DMS 273 (cell line): ENCODE results near the gene SLC44A3.
A peak's percentile ranks its signal among the peaks of the same experiment; 100 is the strongest.

Experiments
- DNase-seq: peaks from one replicate; lab custom pipeline; 2025; ENCODE audit not compliant: unreplicated experiment; lab: John Stamatoyannopoulos, UW

Gene SLC44A3

DNA sequence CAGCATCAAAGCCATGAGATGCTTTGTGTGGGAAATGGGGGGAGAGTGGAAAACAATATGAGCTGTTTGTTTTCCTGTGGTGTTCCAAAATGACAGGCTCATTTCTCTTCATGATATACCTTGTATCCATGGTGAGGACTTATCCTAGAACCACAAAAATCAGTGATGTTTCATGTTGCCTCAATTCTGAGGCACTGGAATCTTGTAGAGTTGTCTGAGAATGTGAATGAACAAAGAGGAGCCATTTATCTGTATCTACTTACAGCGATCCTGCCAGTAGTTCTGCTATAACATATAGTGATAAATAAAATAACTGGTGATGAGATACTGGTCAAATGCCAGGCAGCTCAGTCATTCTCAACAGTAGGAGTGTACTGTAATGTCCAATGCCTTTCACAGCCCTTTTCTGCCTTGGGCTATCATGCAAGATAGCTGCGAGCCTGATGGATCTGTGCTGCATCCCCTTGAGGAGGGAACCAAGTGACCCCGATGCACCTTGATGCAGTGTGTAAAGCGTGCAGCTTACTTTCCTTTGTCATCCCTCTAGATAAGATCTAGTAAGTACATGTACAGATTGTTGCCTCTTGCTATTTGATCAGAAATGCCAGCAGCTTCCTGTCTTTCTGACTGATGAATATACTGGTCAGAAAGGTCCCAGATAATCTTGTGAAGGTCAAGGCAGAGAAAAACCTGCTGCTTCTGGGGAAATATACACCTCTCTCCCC, 52.8 kb downstream of the SLC44A3 start:
- DNase-seq = no peak

DNA sequence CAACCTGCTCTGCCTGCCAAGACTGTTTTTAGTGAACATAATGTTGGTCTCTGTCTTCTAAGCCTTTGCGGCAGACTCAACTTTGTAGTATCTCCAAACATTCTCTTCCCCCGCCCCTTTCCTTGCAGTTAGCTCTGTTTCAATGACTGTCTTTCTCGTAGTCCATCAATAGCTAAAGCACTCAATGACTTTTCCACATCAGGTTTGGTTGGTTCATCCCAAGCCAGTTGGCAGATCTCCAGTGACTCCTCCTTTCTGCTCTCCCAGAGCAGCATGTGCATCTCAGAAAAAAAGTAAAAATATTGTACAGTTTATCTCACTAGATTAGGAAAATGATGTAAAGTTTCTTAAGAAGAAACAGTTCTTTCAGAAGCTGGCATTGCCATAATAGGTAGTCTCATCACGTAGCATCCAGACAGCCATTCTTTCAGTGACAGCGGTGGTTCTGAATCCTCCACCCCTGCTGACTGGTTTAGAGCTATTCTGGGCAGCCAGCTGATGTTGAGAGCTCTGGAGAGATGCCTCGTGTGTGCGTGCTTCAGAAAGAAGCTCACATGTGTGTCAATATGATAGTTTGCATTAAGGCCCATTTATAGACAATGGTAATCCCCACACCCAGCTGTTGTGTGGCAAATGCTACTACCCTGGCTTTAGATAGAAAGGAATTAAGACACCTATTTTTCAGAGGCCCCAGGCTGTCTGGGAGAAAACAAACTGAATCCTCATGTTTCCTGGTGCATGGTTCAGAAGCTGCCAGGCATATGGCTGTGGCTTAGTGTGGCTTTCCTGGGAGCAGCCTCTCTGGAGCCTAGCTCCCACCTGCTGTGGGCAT, 53.6 kb downstream of the SLC44A3 start:
- peak; percentile 8 for DNase-seq

DNA sequence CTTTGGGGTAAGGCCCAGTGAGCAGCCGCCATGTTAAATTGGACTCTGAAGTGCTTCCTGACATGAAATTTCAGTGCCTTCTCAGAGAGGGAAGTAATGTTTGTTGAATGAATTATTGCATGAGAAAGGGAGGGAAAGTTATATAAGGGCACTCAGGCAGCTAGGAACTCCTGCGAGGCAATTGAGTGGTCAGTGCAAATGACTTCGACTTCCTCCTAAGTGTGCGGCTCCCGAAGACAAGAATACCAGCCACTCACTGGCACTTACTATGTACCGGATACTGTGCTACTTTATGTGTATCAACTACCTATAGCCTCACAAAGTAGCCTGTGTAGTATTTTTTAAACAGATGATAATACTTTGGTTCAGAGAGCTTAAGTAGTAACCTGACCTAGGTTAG, 54.3 kb downstream of the SLC44A3 start:
- no peak for DNase-seq

DNA sequence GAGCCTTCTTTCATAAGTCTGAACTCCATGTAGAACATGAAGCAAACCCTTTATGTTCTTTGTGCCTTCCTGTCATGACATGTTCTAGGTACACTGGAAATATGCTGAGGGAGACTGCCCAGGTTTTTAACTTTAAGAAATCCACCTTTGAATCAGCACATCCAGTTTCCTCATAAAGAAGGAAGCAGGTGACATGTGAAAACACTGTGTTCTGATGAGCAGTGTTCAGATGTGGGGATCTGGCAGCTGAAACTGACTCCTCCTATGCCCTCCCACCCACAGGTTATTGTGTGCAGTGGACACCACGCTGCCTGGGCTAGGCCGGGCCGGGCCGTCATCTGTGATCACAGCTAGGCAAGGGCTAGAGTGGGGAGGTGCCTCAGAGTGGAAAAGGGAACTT, 55.6 kb downstream of the SLC44A3 start:
- no peak for DNase-seq

DNA sequence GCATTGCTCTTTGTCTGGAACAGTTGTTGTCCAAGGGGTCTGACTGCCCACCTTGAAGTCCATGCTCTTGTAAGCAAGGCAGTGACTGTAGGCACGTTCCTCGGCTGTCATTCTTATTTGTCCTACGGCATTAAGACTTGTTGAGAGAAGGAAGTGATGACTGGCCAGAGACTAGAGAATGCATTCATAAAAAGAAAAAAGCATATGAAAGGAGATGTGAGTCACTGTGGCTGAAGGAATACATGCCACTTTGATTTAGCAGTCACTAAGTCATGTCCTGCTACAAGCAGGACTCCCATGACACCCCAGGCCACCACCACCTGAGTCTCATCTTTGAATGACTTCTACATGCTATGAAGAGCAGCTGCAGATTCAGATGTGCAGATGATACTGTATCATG, 56.2 kb downstream of the SLC44A3 start:
- no peak for DNase-seq

DNA sequence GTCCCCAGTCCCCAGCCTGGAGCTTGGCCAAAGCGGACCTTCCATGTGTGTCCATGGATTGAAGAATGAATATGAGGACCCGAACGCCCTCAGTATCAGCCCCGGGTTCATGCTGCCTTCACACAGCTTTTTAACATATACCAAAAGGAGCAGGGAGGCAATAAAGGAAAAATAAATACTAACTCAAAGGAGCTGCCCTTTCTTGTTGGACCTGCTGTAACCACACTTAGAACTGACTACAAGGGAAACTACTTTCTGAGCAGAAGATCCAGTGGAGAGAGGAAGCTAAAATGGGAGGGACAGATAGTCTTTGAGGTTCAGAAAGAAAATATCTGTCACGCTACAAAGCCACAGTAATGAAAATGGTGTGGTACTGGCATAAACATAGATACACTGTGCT, 58.2 kb downstream of the SLC44A3 start:
- no peak for DNase-seq

DNA sequence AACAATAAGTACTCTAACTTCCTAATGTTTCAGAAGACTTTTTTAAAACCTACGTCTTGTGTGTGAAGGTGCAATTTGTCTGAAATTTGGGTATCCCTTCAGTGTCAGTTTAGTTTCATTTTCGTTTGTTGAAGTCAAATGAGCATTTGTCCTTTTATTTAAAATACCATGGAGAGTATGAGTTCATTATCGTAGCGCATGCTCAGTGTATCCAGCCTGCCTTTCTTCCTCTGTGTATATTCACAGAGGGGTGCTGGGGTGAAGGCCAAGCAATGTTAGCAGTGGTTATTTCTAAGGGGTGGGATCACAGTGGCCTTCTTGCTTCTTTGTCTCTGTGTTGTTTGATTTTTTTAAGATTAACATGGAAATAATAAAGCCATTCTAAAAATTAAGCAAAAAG, 63.5 kb downstream of the SLC44A3 start:
- DNase-seq = no peak

DNA sequence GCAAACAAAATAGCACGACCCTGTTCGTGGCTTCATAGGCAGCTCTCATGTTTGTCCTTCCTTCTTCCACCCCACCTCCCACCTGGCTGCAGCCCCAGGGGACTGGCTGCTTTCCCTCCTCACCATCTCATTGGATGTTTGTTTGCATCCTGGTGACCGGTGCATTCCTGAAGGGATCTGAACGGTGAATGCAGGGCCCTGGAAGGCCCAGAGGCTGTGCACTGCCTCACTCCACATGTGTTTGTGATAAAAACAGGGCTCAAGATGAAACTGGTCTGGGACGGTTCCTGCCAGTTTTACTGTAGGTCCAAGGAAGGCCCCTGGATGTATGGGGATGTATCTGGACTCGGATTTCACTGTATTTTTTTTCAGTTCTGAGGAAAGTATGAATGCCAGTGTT, 63.9 kb downstream of the SLC44A3 start:
- no peak for DNase-seq

DNA sequence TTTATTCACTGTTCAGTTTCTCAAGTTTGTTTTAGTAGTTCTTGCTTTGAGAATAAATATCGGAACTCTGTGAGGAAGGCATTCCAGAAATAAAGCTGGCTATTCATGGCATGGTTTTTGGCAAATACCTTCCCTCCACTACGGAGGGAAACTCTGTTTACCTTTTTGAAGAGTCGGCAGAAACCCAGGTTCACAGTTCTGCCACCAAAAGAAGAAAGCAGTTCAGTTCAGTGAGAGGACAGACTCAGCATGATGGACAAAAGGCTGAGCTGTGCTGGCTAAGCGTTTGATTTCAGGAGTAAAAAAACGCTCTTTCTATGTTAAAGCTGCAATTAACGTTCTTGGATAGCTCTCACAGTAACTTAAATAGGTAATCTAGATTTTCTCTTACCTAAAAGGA, 64.3 kb downstream of the SLC44A3 start:
- DNase-seq = no peak

DNA sequence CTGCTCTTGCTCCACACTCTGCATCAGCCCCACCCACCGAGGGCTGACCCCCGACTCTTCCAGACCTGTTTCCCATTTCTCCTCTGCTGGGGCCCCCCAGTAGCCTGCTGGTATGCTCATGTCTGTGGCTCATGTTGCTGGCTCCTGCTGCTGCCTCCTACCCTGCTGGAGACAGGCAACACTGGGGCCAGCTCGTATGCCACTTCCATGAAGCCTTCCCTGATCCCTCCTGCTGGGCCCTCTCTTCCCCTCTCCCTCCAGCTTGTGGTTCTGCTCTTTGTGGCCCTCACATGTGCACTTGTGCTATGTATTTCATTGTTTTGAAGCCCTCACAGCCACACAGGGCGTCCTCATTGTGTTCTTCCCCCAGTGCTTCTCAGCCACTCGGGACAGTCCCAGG, 66.2 kb downstream of the SLC44A3 start:
- no peak for DNase-seq

DNA sequence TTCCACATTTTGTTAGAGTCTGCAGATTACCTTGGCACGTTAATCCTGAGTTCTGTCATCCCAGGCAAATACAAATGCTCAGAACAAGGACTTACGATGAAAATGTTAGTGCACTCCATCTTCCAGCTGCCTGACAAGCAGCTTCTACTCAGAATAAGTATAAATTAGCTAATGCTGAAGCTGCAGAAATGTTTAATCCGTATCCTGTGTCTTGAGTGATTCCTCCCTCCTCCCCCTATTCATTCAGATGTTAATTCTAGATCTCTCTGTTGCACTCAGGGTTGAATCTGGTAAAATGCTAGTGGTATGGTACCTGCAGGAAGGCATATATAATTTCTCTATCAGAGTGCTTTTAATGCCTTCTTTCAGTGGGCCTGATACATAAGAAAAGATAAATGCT, 66.9 kb downstream of the SLC44A3 start:
- no peak for DNase-seq

DNA sequence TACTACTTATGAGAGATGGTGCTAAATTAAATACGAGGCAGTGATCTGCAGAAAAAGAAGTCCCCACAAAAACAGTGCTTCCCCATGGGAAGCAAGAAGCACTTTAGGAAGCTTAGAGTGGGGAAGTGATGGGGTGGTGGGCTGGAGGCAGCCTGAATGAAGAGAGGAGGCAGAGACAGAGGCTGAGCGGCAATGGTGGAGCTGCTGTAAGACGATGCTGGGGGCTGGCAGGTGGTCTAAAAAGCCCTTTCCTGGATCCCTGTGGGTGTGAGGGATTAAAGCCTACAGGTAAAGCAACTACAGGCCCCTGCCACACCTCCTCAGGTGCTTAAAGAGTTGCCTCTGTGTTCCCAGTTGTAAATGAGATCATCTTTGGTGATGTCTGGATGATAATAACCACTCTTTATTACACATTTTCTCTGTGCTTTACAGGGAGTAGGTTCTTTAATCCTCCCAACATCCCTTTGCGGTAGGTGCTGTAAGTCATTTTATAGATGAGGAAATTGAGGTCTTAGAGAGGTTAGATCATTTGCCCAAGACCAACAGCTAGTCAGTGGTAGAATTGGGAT, 67.5 kb downstream of the SLC44A3 start:
- DNase-seq = no peak

DNA sequence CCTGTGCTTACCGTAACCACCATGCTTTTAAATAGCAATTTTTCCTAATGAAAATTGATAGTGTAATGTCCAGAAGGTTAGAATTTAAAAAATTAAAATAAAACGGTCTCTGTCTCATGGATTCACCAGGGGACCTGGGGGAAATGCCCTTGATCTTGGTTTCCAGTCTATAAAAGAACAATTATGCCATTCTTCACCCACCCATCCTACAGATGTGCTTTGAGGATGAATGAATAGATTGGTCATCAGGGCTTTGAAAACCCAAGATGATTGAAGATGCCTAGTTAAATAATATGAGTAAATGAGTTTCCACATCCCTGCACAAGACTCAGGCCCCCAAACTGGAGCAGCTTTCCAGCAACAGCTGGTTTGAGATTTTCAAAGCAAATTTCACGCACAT, 68.0 kb downstream of the SLC44A3 start:
- no peak for DNase-seq

DNA sequence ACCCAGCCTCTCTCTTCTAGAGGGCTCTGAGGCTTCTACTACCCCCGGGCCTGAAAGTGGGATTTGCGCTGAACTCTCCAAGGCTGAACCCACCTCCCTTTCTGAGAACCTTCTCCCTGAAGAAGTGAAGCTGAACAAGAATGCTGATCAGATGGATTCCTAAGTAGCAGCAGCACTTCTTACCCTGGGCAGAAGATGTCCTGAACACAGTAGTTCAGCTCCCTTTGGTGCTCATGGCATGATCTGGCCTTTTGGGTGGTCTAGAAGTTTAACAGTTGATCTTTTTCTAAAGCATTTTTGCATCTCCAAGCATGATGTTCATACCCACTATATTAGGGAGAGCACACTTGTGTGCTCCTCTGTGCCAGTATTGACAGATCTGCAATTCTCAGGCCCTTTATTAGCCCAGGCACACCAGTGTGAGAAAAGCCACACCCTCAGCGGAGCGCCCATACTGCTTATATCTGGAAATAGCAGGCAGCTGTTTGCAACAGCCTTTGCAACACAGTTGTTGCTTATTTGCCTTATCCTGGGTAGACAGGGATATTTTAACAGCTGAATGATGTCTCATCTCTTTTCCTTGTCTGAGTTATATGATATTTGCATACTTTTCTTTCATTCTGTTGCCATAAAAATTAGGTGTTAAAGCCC, 72.6 kb downstream of the SLC44A3 start:
- DNase-seq = no peak

DNA sequence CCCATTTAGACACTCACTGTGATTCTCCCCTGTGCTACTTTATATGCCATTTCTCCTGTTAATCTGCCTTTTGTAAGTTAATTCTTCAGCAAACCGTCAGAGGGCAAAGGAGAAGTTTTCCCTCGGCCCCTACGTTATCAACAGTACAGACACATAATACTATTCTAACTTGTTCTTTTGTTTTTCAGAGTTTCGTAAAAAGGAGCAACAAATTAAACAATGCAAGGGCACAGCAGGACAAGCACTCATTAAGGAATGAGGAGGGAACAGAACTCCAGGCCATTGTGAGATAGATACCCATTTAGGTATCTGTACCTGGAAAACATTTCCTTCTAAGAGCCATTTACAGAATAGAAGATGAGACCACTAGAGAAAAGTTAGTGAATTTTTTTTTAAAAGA, 74.5 kb downstream of the SLC44A3 start:
- DNase-seq = no peak

DNA sequence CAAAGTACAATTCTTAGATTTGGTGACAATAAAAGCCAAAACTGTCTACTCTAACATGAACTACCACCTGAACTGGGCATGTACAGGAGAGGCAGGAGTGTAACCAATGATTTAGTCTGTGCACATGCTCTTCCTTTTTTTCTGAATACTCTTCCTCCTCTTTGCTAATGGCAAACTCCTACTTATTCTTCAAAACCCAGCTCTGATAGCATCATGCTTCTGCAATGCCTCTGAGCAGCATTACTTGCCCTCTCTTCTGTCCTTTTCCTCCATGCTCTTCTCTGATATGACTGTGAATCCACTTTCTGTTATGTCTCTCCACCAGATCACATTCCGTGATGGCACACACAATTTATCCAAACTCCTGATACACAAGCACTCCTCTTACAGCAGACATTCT, 75.4 kb downstream of the SLC44A3 start:
- DNase-seq = no peak

DNA sequence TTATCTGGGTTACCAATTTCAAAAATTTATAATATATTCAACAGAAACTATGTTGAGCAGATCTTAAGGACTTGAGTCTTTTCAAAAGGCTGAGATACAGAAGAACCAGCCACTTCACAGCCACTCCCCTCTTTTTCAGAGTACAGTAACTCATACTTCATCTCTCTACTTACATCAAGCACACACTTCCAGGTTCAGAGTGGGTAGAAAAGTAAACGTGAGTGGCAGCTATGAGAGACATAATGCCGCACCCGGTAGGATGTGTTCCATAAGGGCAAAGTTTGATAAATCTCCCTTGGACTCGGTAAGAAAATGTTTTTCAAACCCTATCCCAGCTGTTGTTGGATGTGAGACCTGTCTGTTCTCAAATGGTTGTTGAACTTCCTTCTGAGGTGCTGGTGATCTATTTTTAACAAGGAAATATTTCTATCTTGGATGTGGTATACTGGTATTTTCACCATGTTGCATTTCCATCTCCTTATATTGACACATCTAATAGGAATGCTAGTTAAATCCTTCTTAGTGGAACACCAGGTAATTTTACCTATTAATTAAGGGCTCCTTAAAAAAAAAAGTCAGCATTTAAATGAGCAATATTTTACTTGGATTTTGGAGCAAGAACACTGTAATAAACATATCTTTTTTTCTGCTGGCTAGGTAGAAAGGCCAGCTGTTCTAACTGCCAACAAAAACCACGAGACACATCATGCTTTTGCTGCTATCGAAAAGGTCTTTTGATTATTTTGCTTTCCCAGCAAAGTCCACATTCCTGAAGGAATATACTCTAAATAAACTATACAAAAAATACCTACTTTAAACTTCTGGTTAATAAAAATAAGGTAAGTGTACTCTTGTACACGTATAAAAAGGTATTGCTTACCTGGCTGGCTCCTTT, 78.6 kb downstream of the SLC44A3 start:
- no peak for DNase-seq

DNA sequence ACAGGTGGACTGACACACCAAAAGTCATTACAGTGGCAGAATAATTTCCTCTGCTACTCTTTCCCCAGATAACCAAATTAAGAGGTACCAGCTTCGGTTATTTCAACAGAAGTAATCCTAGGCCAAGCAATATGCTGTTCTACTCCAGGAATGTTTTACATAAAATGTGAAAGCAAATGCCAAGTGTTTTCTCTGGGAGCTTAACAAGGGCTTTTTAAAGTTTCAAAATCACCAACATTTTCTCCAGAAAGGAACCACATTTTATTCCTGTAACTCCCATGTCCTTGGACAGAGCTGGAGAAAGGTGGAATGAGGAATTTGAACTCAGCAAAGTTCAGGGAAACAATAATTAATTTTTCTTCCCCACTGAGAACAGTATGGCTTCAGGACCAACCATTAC, 79.6 kb downstream of the SLC44A3 start:
- no peak for DNase-seq

DNA sequence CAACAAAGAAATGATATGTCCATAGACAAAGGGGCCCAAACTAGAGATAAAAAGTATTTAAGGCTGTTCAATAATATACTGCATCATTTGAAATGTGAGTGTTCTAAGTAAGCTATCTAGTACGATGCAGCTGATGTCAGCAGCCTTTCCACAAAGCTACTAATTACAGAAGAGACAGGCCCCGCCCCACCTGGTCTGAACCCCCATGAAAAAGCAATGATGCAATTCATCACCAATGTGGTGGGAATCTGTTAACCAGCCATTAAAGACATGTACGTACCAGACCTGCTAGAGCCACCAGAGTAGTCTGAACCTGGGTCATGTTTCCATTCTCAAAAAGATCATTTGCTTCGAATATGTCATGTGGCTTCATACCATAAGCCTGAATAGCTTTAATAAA, 81.7 kb downstream of the SLC44A3 start:
- DNase-seq = no peak

DNA sequence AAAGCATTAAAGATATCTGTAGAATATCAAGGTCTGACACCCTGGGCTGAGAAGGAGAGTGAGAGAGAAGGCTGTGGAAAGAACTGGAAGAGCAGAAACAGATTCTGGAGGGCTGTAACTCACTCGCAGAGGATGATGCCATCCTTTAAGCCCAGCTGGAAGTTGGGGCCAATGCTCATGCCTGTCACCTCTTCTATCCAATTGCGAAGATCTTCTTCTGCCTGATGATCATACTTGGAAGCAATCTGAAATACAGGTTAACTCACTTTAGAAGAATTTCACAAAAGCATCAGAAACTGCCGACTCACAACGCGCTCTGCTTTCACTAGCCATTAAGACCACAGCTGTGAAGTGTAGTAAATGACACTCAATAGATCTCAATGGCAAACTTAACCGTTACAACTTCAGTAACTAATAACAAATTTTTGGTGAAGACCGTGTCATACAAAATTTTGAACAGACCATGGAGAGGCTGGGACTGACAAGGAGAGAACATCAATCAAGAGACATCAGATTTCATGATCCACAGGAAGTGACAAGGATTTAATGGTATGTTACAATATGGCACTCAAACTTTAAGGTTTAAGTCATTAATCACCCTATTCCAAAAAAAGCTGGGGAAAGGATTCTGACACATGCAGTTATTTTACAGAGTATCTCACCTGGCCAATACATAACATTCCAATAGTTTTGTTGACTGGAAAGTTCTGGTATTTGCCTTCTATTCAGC, 83.3 kb downstream of the SLC44A3 start:
- DNase-seq = no peak
